IPS DF 4.7 (cell line): Measurements from ENCODE around the gene FRAT1.

Experiments
- DNase-seq: peaks from one replicate; pipeline ENCODE4 v3.0.0-alpha.2; 2013; ENCODE audit warnings: low spot score; ENCODE audit errors: extremely low read depth

Gene FRAT1

DNA sequence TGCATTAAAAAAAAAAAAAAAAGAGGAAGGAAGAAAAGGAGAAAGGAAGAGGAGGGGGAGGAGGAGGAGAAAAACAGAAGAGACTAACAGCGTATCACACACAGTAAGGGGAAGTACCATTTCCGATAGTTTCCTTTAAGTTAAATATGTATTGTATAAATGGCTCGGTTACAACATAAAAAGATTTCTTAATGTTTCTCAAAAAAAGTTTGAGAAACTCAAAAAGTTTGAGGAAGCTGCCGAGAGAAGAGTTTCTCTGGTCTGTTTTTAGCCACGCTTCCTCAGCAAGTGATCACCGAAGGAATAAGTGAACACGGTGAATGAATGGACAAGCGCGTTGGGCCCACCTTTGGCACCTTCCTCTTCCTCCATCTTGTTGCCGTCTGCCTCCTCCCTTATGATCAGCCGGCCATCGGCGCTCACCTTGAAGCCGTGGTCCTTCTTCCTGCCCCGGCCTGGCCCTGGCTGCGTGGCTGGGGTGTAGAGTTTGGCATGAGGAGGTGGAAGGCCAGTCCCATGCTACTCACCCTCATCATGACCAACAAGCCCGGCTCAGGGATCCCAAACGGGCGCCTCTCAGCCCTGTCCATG, 46.8 kb downstream of the FRAT1 start:
- no peak for DNase-seq

DNA sequence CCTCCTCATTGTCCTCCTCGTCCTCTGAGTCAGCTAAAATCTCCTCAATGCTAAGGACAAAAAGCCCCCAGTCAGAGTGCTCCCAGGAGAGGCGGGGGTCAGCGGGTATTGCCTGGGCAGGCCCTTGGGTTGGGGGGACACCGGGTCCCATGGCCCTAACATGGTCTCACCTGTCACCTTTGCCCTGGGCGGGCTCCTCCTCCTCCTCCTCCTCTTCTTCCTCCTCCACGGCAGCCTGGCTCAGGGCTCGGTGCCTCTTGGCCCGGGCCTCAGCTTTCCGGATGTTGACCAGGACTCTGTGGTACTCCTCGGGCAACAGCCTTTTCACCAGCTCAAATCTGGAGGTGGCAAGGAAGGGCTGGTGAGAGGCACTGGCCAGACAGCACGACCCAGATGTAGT, 47.5 kb downstream of the FRAT1 start:
- no peak for DNase-seq

DNA sequence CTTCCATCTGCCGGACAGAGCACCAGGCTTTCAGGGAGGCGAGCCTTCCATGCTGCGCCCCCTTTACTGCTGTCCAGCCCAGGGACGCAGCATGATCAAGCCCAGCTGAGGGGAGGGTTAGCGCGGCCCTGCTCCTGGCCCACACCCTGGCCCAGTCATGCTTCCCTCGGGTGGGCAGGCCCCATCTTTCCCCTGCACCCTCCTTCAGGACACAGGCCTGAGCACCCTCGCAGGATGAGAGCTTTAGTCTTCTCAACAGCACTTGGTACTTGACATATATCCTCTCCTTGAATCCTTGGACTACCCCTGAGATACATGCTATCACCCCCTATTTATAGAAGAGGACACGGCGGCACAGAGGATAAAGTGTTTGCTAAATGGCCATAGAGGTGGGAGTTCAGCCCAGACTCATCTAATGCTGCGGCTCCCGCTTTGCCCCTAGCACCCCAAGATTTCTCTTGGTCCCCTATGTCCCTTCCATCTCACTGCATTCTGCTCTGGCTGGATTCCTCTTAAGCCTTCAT, 48.1 kb downstream of the FRAT1 start:
- no peak for DNase-seq
